HG03460 (cell line): ENCODE measurements around the gene ASIP.
"Not testable (repeated sequence)": the region's sequence is repeated elsewhere in the genome, so short reads cannot be mapped to it uniquely, and the experiment has no call there.

Experiments
- ATAC-seq: cut with Tn5 transposase; IDR thresholded peaks from one replicate; pipeline ENCODE4 v1.9.1; 2021; ENCODE audit not compliant: unreplicated experiment

ASIP gene, protein sequence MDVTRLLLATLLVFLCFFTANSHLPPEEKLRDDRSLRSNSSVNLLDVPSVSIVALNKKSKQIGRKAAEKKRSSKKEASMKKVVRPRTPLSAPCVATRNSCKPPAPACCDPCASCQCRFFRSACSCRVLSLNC

DNA sequence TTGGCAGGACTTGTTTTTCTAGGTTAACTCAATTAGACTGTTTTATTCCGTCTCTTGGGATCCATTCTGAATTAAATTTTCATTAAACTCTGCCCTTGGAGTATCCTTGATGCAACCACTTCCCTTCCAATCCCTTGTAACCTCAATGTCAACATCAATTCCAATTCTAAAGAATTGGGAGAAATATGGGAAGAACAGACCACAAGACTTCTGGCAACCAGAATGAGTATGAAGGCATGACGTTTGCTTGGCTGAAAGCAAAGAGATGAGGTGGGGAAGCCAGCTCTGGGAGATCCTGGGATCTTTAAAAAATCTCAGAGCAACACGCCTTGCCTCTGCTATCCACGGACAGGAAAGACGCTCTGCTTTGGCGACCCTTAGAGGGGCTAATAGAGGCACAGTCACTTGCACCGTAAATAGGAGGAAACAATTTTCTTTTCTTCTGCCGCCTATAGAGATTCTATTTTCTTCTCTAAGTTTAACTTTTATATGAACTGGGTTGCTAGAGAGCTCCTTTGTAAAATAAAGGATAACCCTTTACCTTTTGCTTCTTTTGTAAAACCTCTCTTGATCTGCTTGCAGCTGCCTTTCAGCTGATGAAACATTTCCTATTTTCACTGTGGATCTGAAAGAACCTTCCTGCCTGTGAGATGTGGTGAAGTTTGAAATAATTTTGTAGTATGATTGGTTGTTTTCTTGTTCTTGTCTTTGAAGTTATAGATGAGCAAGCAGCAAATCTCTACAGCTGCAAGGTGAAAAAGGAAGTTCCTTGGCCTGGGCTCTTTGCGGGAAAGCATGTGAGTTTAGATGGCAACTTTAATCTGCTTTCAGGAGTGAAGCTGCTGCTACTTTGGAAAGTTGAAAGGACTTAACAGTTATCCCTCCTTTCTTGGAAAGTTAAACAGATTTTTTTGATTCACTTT, at the start of gene ASIP:
ASIP (plus strand) TSS at position 731 of the 923 bp plus-strand sequence. CDS start 18,952 bp downstream, outside the sequence.
- ATAC-seq, result no peak

DNA sequence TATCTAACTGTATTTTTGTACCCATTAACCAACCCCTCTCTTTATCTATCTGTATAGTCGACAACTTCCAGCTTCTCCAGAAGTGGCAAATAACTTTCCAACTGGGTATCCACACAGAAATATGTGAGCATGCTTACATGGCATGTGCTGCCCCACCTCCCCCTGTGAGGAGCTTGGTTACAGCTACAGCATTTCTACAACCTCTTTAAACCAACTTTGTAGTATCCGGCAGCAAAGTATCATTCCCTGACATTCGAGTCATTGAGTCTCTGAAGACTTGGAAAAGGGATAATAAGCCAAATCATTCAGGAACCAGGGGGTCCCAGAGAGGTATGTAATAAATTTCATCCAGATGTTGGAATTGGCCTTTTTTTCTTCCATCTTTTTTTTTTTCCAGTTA, 48.2 kb upstream of the ASIP start:
- no peak for ATAC-seq

DNA sequence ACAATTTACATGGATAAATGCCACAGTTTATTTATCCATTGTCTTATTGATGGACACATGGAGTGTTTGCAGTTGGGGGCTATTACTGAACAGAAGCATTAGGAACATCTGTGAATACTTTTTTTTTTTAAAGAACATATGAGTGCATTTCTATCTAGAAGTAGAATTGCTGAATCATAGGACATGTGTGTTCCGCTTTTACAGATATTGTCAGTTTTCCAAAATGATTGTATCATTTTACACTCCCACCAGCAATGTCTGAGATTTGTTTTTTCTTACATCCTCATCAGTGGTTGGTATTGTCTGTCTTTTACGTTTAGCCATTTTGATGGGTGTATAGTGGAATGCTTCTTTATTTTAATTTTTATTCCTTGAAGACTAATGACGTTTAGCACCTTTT, 42.0 kb upstream of the ASIP start:
- no peak for ATAC-seq

DNA sequence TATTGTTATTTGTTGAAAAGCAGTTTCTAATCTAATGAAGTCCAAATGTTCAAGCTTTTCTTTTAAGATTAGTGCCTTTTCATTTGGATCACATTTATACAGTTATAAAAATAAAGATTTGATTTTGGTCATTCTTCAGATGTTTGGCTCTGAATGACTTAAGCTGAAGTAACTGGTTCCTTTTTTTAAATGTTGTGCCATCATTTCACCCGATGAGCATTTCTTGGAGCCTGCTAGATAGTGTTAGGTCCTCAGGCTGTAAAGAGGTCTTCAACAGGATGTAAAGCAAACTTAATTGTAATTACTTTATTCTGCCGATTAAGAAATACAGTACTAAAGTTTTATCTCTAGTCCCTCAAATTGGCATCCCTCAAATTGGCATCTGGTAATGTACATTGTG, 41.2 kb upstream of the ASIP start:
- no peak for ATAC-seq

DNA sequence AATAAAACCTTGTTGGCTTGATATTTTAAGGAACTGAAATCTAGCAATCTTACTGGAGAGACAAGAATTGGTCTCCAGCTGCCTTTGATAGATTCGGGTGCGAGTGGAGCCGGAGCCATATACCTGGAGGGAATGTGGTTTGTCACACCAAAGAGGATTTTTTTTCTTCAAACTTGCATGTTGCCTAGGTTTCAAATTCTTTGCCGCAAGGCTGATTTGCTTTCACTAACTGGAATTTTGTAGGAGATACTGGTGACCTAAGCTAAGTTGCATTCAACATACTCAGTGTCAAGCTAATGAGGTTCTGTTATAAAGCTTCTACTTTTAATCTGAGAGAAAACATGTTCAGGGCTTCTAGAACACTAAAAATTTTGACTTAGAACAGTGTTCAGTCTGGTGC, 39.7 kb upstream of the ASIP start:
- no peak for ATAC-seq

DNA sequence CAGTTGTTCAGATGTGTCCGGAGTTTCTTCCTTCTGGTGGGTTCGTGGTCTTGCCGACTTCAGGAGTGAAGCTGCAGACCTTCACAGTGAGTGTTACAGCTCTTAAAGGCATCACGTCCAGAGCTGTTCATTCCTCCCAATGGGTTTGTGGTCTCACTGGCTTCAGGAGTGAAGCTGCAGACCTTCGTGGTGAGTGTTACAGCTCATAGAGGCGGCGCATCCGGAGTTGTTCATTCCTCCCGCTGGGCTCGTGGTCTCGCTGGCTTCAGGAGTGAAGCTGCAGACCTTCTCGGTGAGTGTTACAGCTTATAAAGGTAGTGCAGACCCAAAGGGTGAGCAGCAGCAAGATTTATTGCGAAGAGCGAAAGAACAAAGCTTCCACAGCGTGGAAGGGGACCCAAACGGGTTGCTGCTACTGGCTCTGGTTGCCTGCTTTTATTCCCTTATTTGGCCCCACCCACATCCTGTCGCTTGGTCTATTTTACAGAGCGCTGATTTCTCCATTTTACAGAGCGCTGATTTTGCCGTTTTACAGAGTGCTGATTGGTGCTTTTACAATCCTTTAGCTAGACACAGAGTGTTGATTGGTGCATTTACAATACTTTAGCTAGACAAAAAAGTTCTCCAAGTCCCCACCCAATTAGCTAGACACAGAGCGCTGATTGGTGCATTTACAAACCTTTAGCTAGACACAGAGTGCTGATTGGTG, 35.9 kb upstream of the ASIP start:
- ATAC-seq, result not testable (repeated sequence)

DNA sequence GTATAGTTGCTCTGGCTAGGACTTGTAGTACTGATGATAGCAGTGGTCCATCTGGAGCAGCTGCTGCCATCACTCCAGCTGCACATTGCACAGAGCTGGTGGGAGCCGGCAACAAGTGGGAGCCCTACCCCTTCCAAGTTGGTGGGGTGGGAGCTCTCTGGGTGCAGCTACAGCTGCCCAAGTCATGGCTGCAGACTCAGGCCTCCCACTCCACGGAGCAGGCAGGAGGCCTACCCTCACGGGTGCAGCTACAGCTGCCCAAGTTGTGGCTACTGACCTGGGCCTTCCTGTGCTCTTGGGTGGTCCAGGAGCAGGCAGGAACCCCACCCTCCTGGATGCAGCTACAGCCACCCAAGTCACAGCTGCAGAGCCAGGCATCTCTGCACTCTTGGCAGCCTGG, 32.1 kb upstream of the ASIP start:
- no peak for ATAC-seq

DNA sequence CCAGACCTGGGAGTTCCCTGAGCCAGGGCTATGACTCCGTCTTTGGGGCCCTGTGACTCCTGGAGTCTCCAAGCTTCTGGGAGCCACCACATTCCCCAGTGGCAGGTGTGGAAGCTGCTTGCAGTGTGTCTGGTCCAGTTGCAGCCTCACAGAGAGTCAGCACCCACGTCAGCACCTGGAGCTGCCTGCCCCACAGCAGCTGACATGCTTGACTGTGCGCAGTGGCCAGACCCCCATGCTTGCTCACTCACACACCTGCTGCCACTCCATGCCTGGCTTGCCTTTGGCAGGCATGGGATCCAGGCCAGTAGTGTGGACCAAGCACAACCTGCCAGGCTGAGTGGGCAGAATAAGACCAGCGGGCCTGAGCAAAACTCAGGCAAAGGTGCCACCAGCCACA, 31.0 kb upstream of the ASIP start:
- ATAC-seq, result no peak

DNA sequence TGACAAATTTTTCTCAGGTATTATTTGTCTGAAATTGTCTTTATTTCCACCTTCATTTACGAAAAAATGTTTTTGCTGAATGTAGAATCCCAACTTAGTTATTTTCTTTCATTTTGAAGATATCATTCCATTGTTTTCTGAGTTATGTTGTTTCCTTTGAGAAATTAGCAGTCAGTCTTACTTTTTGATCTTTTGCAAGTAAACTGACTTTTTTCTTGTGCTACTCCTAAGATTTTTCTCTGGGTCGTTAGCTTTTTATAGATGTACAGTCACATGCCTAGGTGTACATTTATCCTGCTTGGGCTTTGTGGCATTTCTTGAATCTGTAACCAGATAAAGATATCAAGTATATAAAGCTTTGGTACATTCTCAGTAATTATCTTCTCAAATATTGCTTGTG, 29.6 kb upstream of the ASIP start:
- ATAC-seq, result no peak

DNA sequence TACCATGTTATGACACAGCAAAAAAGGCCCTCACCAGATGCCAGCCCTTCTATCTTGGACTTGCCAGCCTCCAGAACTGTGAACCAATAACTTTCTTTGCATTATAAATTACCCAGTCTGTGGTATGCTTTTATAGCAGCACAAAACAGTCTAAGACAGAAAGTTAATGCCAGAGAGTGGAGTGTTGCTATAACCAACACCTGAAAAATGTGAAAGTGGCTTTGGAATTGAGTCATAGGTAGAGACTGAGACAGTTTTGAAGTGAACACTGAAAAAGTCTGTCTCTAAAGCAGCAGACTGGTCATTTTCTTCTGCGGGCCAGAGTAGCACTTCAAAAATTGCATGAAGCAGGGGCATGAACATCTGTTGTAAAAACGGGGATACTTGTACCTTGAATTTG, 28.0 kb upstream of the ASIP start:
- no peak for ATAC-seq

DNA sequence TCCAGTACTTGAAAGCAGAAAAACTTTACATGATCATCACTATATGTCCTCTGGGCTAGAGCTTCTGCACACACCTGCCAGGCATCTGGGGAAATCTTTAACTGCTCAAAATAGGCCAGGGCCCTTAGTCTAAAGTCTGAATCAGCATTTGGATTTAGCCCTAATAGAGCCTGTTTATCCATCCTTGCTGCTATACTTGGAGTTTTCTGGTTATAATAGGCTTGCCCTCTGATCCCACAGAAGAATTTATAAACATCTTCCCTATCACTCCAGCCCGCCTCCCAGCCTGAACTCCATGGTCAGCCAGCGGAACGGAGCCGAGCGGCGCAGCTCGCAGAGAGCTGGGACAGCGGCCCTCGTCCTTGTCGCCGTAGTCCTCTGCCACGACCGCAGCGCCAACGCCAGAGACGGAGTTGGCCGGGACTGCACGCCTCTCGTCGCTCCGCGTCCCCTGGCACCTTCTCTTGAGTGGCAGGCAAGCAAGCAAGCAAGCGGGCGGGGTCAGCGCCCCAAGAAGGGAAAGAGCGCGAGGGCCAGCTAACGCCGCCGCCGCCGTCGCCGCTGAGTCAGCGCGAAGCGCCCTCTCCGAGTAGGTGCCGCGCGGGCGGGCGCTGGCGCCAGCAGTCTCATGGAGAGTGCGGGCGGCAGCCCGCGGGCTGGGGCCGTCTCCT, 25.4 kb upstream of the ASIP start:
- no peak for ATAC-seq

DNA sequence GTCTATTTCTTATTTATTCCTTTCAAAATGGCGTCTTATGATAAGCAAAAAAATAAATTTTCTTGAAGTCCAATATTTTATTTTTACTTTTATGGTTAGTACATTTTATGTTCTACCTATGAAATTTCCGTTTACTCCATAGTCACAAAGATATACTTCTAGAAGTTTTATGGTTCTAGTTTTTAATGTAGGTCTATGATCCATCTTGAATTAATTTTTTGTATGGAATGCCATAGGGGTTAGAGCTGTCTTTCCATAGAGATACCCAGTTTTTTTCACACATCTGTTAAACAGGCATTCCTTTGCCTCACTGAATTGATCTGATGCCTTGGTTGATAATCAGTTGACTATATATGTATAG, 24.9 kb upstream of the ASIP start:
- ATAC-seq, result no peak

DNA sequence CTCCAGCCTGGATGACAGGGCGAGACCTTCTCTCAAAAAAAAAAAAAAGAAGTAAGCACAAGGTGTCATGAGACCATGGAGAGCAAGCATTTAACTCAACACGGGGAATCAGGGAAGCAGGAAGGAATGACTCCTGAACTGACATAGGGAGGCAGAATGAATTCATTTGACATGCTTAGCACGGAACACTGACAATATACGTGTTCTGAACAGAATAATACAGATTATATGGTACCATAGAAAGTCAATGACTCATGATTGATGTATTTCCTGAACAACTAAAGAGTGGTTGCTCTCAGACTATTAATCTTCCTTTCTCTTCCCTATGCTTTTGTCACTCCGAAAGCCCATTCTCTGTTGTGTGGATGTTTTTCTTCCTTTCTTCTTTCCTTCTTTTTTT, 20.7 kb upstream of the ASIP start:
- no peak for ATAC-seq

DNA sequence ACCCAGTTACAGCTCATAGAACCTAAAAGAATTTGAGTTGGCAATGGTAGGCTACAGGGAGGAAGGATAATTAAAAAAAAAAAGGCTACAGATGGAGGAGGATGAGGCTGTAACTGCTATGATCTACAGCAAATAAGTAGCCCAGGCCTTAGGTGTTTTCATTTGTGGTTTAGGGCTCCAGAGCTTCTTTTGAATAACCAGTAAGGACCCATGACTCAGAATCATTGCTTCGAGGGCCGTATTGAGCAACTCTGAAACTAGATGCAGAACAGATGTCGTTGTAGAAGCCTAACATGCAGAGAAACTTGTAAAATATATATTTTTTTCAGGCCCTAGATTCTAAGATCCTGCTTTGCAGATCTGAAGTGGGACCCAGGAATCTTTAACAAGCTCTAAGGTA, 19.0 kb upstream of the ASIP start:
- no peak for ATAC-seq

DNA sequence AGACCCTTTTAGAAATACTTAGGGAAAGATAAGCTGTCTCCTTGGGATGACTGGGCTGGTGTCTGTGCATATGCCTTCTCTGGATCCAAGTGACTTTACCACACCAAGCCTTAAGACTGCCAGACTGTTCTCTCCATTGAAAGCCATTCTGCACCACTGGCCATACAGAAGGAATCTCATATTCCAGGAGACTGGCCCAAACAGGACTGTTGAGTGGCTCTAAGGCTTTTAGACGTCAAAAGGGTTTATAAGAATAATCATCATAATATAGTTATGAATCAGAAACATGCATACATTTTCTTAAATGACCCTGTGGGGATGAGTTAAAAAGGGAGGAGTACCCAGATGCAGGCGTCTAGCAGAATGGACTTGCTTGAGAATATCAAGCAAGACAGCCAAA, 17.0 kb upstream of the ASIP start:
- not testable (repeated sequence) for ATAC-seq

DNA sequence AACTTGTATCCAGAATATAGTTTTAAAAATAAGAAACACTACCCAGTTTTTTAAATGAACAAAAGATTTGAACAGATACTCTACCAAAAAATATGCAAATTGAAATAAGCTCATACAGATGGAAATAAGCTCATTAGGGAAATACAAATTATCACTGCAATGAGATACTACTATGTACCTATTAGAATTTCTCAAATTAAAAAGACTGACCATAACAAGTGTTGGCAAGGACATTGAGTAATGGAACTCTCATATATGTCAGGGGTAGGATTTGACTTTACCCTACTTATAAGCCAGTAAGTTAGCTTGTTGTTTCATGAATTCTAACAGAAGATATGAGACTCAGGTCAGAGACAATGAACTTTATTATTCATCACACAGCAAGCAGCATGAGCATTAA, 9.6 kb upstream of the ASIP start:
- ATAC-seq, result no peak

DNA sequence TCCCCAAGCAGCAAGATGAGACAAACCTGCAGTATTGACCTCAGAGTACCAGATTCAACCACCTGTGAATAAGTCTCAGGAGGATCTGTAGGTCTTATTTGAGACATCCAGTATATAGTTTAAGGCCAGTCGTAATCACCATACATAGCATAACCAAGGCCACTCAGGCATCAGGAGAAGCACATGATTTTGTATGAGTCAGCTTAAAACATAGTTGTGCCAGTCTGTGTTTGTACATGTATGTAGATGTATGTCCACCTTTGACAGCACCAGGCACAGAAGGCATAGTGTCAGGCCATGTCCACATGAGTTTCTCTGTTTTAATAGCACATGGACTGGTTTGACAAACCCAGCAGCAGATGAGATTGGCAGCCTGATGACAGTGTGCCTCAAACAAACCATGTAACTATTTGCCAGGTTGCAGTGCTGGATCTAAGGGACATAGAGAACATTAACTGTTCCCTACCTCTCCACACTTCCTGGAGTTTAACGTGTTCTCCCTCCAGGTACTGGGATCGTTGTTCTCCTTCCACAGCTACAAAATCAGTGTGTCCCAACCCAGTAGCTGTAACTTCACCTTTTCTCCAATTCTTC, 8.6 kb upstream of the ASIP start:
- no peak for ATAC-seq

DNA sequence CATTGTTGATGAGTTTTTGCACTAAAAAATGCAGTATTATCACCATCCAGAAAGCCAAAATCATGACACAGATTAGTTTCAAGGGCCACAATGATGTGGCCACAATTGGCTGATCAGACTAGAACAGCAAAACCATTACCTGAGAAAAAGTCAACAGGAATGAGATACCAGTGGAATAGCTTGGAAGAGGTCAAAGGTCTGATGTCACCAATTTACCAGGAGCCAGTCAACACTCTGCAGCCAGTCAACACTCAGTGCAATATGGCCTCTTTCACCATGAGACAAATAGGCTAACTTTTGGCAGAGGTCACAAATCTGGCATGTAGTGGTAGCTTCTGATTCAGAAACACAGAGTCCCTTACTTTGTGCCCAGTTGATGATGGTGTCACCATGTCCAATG, 7.5 kb upstream of the ASIP start:
- no peak for ATAC-seq

DNA sequence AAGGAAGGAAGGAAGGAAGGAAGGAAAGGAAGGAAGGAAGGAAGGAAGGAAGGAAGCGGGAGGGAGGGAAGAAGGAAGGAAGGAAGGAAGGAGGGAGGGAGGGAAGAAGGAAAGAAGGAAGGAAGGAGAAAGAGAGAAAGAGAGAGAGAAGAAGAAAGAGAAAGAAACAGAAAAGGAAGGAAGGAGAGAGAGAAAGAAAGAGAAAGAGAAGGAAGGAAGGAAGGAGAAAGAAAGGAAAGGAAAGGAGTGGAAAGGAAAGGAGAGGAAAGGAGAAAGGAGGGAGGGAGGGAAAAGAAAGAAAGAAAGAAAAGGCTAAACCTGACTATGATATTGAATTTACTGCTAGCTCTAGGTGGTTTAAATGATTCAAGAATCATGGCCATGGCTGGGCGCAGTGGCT, 5.3 kb upstream of the ASIP start:
- ATAC-seq, result no peak

DNA sequence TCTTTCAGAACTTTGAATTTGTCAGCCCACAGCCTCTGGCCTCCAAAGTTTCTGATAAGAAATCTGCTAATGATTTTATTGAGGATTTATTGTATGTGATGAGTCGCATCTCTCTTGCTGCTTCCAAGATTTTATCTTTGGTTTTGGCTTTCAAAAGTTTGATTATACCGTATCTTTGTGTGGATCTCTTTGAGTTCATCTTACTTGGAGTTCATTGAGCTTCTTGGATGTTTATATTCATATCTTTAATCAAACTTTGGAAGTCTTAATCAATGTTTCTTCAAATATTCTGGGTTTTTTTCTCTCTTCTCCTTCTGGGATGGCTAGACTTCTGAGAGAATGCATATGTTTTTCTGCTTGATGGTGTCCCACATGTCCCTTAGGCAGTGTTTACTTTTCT, 3.3 kb upstream of the ASIP start:
- ATAC-seq, result no peak

DNA sequence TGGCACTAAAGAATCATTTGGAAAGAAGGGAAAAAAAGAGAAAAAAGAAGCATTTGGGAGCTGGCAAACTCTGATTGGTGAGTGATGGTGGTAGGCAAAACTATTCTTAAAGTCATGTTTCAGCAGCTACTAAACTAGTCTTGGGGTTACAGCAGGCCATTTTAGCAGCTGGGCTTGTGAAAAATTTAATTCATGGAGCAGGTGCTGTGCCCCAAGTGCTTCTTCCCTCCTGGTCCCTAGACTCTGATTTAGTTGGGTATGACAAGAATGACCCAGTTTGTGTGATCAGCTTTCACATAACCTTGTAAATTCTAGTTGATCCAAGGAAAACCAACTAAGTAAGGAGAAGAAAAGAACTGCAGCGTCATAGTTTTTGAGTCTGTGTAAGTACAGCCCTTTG, 1.1 kb upstream of the ASIP start:
- no peak for ATAC-seq
